Measurements from ENCODE around the gene EXD3.
"Not testable (repeated sequence)": the region's sequence is repeated elsewhere in the genome, so short reads cannot be mapped to it uniquely, and the experiment has no call there.

The EXD3 gene

GRCh38 chr9:137379761-137380161 lies 43.2 kb downstream of the EXD3 start:
- no peak for DNase-seq (ENCODE audit: low spot score)

DNA sequence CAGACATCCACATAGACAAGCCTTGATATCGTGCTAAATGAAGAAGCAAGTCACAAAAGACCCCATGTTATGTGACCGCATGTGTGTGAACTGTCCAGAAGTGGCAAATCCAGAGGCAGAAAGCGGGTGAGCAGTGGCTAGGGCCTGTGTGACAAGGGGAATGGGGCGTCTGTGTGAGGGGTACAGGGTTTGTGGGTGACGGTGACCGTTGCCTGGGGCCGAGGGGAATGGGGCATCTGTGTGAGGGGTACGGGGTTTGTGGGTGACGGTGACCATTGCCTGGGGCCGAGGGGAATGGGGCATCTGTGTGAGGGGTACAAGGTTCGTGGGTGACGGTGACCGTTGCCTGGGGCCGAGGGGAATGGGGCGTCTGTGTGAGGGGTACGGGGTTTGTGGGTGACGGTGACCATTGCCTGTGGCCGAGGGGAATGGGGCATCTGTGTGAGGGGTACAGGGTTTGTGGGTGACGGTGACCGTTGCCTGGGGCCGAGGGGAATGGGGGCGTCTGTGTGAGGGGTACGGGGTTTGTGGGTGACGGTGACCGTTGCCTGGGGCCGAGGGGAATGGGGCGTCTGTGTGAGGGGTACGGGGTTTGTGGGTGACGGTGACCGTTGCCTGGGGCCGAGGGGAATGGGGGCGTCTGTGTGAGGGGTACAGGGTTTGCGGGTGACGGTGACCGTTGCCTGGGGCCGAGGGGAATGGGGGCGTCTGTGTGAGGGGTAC lies 44.1 kb downstream of the EXD3 start:
- not testable (repeated sequence) for DNase-seq (ENCODE audit: low spot score)

- DNase-seq (ENCODE audit: low spot score) = no peak
Observed at GRCh38 chr9:137376386-137376785, 46.6 kb downstream of the EXD3 start.

GRCh38 chr9:137375321-137376058 lies 47.5 kb downstream of the EXD3 start:
- DNase-seq (ENCODE audit: low spot score) = no peak

DNA sequence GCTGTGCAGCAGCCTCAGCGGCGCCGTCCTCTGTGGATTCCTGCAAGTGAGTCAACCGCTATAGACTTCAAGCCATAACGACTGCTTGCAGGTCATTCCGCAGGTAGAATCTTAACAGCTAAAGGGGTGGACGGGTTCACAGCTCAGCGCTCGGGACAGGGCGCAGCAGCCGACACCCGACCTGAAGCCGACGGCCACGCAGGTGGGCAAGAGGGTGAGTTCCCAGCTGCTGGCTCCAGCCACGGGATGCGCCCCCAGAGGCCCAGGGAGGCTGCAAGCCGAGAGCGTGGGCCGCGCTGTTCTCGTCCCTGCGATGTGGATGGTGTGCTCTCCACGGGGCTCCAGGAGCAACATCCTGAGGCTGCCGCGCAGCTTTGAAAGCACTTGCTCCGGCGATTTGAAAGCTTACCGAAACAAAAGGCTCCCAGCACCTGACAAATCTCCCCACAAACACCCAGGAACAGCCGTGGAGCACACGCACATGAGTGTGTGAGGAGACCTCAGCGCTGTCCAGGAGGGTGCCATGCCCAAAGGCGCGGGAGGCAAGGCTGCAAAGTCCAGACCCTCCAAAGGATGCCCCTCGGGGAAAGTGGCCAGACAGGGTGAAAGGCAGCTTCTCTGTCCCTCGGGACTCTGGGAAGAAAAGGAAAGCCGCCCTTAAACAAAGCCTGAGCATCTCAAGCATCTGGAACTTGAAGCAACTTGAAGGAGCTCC lies 48.7 kb downstream of the EXD3 start:
- no peak for DNase-seq (ENCODE audit: low spot score)

GRCh38 chr9:137373611-137373980 lies 49.4 kb downstream of the EXD3 start:
- no peak for DNase-seq (ENCODE audit: low spot score)

GRCh38 chr9:137372693-137373610 lies 50.0 kb downstream of the EXD3 start:
- no peak for DNase-seq (ENCODE audit: low spot score)

DNA sequence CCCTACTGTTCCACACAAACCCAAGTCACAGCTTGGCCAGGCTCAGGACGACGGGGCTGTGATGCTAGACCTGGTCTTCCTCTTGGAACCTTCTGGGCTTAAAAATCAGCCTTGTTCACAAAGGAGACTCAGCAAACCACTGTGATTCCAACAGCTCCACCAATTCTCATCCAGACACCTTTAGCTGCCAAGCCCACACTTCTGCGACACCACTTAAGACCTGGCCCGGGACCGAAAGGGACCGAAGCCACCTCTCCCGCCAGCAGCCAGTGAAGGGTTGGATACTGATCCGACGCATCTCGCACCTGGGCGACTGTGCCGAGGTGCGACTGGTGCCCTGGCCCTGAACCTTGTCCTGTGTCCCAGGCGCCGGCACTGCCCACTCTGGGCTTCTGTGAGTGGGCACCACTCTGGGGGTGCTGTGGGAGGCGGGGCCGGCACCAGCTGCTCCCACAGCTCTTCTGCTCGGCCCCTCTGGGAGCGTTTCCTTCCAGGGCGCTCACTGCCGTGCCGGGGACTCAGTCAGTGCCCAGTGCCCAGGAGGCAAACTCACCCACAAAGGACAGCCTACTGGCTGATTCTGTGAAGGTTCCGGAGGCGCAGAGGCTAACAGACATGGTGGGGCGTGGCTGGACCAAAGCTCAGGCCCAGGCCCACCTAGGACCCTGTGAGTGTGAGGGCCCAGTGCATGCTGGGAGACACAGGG lies 50.9 kb downstream of the EXD3 start:
- DNase-seq (ENCODE audit: low spot score) = no peak

DNA sequence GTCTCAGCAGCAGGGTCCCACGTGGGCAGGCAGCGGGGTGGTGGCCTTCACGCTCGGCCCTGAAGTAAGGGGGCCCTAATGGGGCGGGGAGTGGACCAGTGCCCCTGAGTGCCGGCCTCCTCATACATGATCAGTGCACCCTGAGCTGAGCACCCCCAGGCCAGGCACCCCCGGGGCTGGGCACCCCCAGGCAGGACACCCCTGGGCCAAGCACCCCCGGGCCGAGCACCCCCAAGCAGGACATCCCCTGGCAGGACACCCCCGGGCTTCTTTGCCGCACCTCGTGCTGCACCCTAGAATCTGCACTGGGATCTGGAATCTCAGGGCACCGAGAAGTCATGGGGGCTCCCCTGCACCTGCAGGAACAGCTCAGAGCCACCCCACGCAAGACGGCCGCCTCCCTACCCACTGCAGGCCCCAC lies 51.4 kb downstream of the EXD3 start:
- no peak for DNase-seq (ENCODE audit: low spot score)

DNA sequence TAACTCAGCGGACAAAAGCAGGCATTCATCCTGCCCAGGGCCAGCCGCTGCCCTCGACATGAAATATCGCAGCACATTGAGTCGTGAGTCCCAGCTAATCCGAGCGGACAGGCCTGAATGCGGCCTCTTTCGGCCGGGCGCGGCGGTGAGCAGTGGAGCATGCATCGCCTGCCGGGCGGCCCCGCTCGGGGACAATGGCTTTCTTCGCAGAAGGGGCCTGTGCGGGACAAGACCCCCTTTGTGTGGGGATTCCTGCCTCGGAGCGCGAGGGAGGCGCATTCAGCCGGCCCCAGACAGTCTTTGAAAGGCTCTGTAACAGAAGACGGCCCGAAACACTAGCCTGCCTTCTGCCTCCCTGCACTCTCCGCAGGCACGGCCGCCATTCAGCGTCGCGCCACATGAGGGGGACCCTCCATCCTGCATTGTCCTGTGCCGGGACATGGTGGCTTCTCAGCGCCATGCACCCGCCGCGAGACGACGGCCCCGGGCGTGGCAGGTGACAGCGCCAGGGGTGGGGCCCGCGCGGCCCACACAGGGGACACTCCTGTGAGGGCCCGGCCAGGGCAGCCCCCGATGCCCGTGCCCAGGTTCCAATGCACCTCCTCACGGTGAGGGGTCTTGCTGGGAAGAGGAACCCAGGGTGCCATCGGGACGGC lies 52.0 kb downstream of the EXD3 start:
- no peak for DNase-seq (ENCODE audit: low spot score)

DNA sequence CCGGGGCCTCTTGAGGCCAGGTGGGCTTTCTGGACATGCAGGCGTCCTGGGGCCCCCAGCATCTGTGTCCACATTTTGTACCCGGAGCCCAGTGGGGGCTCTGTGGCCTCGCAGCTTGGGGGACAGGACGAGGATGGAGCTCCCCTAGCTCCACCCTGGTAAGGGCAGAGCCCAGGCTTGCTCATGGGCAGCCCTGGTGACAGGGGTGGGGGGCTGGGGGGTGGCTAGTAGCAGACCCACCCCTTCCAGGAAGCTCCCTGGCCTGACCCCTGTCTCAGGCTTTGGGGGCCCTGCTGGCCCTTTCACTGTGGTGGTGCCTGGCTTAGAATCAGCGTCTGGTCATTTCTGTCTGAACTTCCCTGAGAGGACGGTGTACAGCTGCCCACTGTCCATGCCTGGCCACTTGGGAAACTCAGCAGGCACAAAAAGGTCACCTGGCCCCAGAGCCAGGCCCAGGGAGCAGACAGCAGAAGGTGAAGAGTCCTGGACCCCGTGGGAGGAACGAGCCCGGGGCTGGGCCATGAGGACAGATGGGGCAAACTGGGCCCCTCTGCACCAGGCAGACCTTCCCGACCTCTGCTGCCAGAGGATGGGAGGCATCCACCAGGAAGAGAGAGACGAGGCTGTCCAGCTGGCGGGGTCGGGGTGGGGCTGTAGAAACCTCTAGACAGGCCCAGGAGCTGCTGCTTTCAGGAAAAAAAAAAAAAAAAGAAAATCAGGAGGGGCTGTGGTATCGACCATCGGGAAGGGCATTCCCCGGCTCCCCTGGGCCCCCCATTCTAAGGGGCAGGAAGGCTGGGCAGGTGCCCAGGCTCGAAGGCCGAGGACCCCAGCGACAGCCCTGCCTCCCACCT lies 52.8 kb downstream of the EXD3 start:
- DNase-seq (ENCODE audit: low spot score) = no peak

DNA sequence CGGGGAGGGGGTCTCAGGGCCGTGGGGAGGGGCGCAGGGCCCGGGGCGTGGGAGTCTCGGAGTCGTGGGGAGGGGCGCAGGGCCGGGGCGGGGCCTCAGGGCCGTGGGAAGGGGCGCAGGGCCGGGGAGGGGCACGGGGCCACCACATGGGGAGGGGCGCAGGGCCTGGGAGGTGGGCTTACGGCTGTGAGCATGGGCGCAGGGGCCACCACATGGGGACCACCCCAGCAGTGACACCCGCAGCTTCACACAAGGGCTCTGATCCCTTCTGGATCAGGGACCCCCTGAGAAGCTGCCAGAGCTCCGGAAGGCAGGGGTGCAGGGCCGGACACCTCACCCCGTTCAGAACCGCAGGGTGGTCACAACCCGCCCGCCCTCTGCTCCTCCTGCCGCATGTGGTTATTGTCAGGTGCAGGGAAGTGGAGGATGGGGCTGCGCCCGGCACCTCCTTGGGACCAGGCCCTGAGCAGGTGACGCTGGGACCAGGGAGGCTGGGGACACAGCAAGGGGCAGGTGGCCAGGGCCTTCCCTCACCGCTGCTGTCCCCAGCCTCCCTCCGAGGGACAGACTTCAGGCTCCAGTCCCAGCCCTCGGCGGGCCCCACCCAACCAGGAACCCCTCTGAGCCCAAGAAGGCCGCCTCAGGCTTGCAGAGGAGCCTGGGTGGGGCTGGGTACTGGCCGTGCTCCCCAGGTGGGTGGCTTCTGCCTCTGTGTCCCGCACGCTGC lies 53.7 kb downstream of the EXD3 start:
- no peak for DNase-seq (ENCODE audit: low spot score)

DNA sequence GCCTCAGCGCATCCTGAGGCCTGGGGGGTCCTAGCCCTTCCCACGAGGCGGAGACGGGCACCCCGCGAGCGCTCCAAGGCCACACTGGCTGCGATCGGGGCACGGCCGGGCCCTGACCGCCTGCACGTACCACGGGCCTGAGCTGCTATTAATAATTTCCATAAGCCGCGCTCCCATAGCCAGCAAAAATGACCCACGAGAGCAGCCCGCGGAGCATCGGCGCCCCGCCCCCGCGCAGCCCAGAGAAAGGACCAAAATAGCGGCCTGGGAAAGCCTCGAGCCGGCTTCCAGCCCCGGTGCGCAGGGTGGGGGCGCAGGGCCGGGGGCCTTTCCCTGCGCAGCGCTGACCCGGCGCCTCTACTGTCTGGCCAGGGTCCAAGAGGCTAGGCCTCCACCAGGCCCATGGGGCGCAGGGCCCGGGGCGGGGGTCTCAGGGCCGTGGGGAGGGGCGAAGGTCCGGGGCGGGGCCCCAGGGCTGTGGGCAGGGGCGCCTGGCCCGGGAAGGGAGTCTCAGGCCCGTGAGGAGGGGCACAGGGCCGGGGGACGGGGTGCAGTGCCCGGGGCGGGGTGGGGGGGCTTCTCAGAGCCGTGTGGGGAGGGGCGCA lies 54.4 kb downstream of the EXD3 start:
- DNase-seq (ENCODE audit: low spot score) = no peak

- no peak for DNase-seq (ENCODE audit: low spot score)
Observed at GRCh38 chr9:137367506-137368430, 55.2 kb downstream of the EXD3 start.

- no peak for DNase-seq (ENCODE audit: low spot score)
Observed at GRCh38 chr9:137366891-137367381, 56.0 kb downstream of the EXD3 start.

GRCh38 chr9:137366445-137366810 lies 56.5 kb downstream of the EXD3 start:
- no peak for DNase-seq (ENCODE audit: low spot score)
